Retinal pigment epithelial cell (primary cell): ENCODE data around the gene VMAC.

Experiments used
- DNase-seq: peaks from one replicate; pipeline ENCODE4 v3.0.0-alpha.2; 2010; ENCODE audit warnings: low read depth
- H3K4me3 ChIP-seq: 2 replicates; pipeline ENCODE4 v1.5.1; 2011; ENCODE audit warnings: mild to moderate bottlenecking, low read length, control low read depth, moderate library complexity
- CTCF ChIP-seq: conservative IDR thresholded peaks from 2 replicates; pipeline ENCODE4 v1.5.1; 2011; ENCODE audit warnings: low read depth, low read length, control low read depth, inconsistent platforms

The VMAC gene

GRCh38 chr19:5894704-5895349 is 9.8 kb upstream of the VMAC start:
- H3K4me3 ChIP-seq: no peak overlapping the region
- no peak for TF ChIP-seq CTCF
- no peak for DNase-seq

- no peak overlapping the region for H3K4me3 ChIP-seq
- DNase-seq: no peak
- no peak for TF ChIP-seq CTCF
Measured at GRCh38 chr19:5895409-5895808, 9.3 kb upstream of the VMAC start.

DNA sequence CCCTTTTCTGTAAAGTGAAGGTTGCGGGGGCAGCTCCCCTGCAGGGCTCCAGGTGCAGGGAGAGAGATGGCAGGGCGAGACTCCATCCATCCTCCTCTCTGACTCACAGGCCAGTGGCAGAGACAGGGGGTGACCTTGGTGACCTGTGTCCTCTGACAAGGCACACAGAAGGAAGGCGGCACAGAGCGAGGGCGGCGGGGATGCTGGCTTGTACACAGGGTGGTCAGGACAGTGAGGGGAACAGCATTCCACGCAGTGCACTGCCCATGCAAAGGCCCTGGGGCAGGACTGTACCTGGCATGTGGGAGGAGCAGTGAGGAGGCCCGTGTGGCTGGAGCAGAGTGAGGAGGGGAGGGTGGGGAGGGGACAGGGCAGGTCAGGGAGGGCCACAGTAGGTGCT is 8.8 kb upstream of the VMAC start:
- H3K4me3 ChIP-seq: no peak overlapping the region
- DNase-seq: no peak
- TF ChIP-seq CTCF: no peak

DNA sequence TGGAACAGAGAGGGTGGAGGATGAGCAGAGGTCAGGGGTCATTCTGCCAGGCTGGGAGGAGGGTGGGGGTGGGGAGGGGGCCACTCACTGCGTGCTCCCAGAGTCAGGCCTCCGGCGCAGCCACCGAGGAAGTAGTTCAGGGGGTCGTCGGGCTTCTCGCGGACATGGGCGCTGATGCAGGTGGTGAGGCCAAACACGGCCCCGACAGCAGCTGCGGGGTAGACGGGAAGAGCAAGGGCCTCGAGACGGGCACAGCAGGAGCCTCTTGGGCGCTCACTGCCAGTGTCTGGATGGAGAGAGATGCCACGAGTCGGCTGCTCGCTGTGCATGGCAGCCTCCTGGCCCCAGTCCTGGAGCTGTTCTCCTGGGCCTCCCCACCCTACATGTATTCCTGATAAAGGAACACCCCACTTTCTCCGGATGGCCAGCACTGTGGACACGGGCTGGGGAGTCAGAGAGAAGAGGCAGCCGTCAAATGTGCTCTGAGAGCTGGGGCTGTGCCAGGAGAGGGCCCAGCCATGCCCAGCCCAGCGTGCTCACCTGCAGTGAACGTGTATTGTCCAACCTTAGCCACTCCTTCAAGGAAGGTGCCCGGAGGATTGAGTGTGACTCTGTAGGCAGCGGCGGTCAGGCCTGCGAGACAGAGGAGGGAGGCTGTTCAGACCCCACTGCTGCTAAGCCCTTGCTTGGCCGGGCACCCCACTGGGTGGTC is 8.2 kb upstream of the VMAC start:
- no peak for TF ChIP-seq CTCF
- no peak overlapping the region for H3K4me3 ChIP-seq
- DNase-seq: no peak

- H3K4me3 ChIP-seq: no peak overlapping the region
- DNase-seq: no peak
- peak; percentile 27 for TF ChIP-seq CTCF
Measured at GRCh38 chr19:5897189-5897969, 7.3 kb upstream of the VMAC start.

DNA sequence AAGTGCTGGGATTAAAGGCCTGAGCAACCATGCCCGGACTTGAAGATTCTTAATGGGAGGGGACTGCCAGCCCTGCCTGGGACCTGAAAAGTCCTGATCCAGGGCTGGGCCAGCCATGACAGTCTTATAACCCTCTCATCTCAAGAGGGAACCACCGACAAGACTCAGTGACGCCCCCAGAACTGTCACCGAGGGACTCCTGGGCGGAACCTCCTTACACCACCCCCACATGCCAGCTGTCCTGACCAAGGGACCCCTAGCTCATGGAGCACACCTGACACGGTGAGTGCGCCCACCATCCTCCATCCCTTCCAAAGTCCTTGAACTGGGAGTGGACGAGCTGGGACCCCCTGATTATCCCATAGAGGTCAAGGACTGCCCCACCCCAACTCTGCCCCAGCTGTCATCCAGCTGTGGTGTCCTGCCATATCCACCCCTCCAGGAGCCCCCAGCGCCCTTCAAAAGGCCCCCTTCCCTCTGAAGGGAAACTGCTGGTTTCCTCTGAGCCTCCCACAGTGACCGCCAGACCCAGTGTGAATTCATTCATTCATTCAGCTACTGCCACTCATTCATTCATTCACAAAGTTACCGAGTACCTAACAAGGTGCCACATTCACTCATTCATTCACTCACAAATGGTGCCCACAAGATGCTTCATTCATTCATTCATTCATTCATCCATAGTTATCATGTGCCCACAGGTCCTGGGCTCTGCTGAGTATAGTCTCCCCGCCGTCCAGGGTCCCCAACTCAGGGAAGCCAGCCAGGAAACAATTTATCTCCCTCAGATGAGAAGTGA is 4.7 kb upstream of the VMAC start:
- H3K4me3 ChIP-seq: no peak overlapping the region
- no peak for DNase-seq
- TF ChIP-seq CTCF: no peak
